ENCODE measurements around the gene MGRN1.

DNA sequence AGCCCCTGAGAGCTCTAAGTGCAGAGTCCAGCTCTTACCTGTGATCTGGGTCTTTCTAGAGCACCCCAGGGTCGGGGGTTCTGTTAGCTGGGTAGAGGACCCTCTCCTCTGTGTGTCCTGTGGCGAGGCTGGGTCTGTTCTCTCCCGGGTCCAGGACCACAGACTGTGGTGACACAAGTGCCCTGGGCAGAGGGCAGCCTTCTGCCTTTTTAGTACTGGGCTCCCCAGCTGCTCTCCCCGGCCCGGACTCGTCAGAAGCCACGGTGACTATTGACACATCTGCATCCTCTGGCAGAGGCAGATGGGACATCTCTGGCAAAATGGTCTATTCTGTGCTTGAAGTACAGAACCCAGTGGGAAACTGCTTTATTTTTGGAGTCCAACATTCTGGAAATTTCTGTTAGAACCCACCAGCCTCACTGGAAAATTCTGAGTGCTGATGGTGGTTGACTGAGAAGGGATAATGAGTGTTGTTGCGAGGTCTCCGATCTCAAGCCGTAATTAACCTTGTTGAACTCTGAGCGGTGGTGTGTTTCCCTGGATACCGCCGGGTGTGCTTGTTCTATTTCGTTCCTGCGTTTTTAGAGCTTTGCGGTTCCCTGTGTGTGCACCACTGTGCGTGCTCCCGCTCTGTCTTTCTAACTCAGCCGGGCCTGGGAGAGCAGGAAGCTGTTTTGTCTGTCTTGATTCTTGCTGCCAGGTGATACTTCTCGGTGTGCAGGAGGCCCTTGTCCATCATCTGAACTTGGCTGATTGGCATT is 42.8 kb downstream of the MGRN1 start:
- TF ChIP-seq CTCF (IDR thresholded peaks at IDR 0.05; ENCODE audit: low read length) (no peak), EZH2 (optimal IDR thresholded peaks at IDR 0.05; ENCODE audit: low read depth, low read length) (no peak), EZH2phosphoT487 (IDR thresholded peaks at IDR 0.05; ENCODE audit: low read length) (no peak)

All from MM.1S (cell line).